ENCODE results near the gene DAPK1. TPM values are rescaled to one million over a fixed set of nuclear protein-coding genes. Genes with fewer than 3 reads are reported as not detected.
A peak's percentile ranks its signal among the peaks of the same experiment; 100 is the strongest.

DAPK1 gene
- total and polyA plus RNA-seq, 8 donors, result 9.0 to 88.7 (median 50.7) TPM

DNA sequence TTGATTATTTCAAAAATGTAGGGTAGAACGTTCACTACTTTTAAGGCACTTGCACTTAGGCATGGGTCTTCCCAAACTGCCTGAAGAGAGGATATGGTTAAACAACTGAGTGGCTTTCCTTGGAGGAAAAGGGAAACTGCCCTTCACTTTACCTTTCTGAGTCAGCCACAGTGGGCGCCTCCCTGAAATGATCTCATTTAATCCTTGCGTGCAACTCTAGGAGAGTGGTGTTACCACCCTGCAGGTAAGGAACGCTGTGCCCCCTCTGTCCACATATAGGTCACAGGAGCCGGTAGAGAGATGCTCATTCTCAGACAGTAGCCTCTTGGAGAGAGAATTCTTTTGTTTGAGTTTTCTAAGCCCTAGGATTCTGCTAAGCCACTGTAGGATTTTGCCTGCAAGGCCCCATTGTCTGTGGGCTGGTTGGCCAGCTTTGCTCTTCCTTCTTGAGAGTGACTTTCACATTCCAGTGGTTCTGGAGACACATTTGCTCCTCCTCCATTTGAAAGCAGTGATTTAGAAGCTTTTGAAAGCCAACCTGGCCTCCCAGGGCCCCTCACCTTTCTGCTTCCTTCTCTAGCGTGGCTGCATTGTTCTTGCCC, 118.0 kb downstream of the DAPK1 start:
- Histone ChIP-seq H3K4me3 (no peak overlapping the region), H3K27ac (peak overlapping the region in 3 of 5 donors; percentile 21 to 76 (median 63)), H3K9me3 (no peaks in the 10 kb centered on the region), H3K4me1 (peaks cover 22 to 63% (median 41%) of the 10 kb centered on the region in 4 donors), H3K36me3 (peaks cover 4 to 35% (median 21%) of the 10 kb centered on the region in 4 donors), H3K27me3 (no peaks in the 10 kb centered on the region)
- 80 to 89% (median 83%) methylated on average over 6 of the region's 6 CpGs for WGBS, 5 donors
- intact Hi-C loops (cut with DNase I; ENCODE audit: low total_unique reads), result no loop called here
- DNase-seq, result peak; percentile 50 to 73
- TF ChIP-seq EP300 (IDR thresholded peaks at IDR 0.05), result no peak
- TF ChIP-seq POLR2A (IDR thresholded peaks at IDR 0.05), result no peak
- TF ChIP-seq POLR2AphosphoS5 (IDR thresholded peaks at IDR 0.05), result no peak
- TF ChIP-seq, protein P1, sequence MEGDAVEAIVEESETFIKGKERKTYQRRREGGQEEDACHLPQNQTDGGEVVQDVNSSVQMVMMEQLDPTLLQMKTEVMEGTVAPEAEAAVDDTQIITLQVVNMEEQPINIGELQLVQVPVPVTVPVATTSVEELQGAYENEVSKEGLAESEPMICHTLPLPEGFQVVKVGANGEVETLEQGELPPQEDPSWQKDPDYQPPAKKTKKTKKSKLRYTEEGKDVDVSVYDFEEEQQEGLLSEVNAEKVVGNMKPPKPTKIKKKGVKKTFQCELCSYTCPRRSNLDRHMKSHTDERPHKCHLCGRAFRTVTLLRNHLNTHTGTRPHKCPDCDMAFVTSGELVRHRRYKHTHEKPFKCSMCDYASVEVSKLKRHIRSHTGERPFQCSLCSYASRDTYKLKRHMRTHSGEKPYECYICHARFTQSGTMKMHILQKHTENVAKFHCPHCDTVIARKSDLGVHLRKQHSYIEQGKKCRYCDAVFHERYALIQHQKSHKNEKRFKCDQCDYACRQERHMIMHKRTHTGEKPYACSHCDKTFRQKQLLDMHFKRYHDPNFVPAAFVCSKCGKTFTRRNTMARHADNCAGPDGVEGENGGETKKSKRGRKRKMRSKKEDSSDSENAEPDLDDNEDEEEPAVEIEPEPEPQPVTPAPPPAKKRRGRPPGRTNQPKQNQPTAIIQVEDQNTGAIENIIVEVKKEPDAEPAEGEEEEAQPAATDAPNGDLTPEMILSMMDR (IDR thresholded peaks at IDR 0.05), result no peak

DNA sequence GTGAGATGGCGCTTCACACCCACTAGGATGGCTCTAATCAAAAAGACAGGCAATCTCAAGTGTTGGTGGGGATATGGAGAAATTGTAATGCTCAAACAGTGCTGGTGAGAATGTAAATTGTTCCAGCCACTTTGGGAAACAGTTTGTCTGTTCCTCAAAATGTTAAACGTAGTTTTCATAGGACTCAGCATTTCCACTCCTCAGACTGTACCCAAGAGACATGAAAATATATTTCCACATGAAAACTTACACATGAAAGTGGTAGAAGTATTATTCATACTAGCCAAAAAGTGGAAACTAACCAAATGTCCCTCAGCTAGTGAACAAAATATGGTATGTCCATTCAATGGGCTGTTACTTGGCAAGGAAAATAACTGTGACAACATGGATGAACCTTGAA, 120.6 kb downstream of the DAPK1 start:
- H3K27ac ChIP-seq, result no peak overlapping the region
- DNase-seq, result no peak
- peaks cover 12 to 39% (median 29%) of the 10 kb centered on the region in 4 donors for H3K4me1 ChIP-seq
- H3K36me3 ChIP-seq, result peaks cover 4 to 35% (median 25%) of the 10 kb centered on the region in 4 donors
- no peaks in the 10 kb centered on the region for H3K9me3 ChIP-seq
- TF ChIP-seq EP300 (IDR thresholded peaks at IDR 0.05), result no peak
- TF ChIP-seq, protein P1 (IDR thresholded peaks at IDR 0.05), result no peak
- no peaks in the 10 kb centered on the region for H3K27me3 ChIP-seq
- WGBS, 5 donors, result 78 to 85% (median 84%) methylated on average over 2 of the region's 2 CpGs
- intact Hi-C loops (cut with DNase I; ENCODE audit: low total_unique reads), result no loop called here
- no peak overlapping the region for H3K4me3 ChIP-seq

DNA sequence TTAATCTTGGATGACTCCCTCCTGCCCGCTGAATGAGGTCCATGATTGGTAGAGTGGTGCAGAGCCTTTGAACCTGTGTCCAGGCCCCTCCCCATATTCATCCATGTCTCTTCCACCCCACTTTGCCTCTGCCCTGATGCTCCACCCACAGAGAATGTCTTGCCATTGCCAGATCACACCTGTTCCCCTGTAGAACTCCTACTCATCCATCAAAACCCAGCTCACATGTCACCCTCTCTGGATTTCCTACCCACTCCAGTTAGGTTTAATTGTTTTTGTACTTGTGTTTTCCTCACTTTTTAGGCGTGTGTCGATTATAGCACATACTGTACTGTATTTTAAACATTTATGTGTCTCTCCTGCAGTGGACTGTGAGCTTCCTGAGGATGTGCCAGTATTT, 121.3 kb downstream of the DAPK1 start:
- intact Hi-C loops (cut with DNase I; ENCODE audit: low total_unique reads), result no loop called here
- Histone ChIP-seq H3K36me3 (peaks cover 4 to 41% (median 32%) of the 10 kb centered on the region in 4 donors), H3K9me3 (no peaks in the 10 kb centered on the region), H3K4me3 (no peak overlapping the region), H3K4me1 (peaks cover 8 to 32% (median 24%) of the 10 kb centered on the region in 4 donors), H3K27me3 (no peaks in the 10 kb centered on the region), H3K27ac (no peak overlapping the region)
- TF ChIP-seq EP300 (IDR thresholded peaks at IDR 0.05) (no peak), POLR2AphosphoS5 (IDR thresholded peaks at IDR 0.05) (no peak), POLR2A (IDR thresholded peaks at IDR 0.05) (no peak)
- TF ChIP-seq, protein P1 (IDR thresholded peaks at IDR 0.05), result no peak
- 76 to 83% (median 81%) methylated on average over 3 of the region's 3 CpGs for WGBS, 5 donors
- DNase-seq, result no peak

DNA sequence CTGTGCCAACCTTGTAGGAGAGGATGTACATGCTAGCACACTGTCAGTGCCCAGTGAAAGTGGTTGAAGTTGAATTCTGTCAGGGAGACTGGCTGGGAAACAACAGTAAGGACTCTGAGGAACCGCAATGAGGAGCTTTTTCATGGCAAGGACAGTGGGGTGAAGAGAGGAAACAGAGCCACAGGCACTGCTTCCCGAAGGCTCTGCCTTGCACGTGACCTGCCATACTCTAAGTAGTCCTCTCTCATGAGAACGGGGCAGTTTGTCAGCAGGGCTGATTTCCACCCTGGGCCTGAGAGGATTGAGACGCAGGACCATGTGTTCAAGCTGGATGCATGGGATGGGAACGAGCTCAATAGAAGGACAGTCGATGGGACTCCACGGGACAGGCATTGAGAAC, 121.7 kb downstream of the DAPK1 start:
- Histone ChIP-seq H3K27ac (no peak overlapping the region), H3K9me3 (no peaks in the 10 kb centered on the region), H3K36me3 (peaks cover 4 to 45% (median 36%) of the 10 kb centered on the region in 4 donors), H3K27me3 (no peaks in the 10 kb centered on the region), H3K4me1 (peaks cover 7 to 28% (median 21%) of the 10 kb centered on the region in 4 donors), H3K4me3 (no peak overlapping the region)
- TF ChIP-seq POLR2AphosphoS5 (IDR thresholded peaks at IDR 0.05), result no peak
- TF ChIP-seq POLR2A (IDR thresholded peaks at IDR 0.05), result no peak
- TF ChIP-seq EP300 (IDR thresholded peaks at IDR 0.05), result no peak
- TF ChIP-seq, protein P1 (IDR thresholded peaks at IDR 0.05), result no peak
- intact Hi-C loops (cut with DNase I; ENCODE audit: low total_unique reads), result no loop called here
- DNase-seq, result no peak
- 85 to 97% (median 93%) methylated on average over 8 of the region's 8 CpGs for WGBS, 5 donors

All from stomach (tissue), 9 donors.